Stimulated activated CD8-positive, alpha-beta memory T cell treated with anti-CD3 and anti-CD28 coated beads, Interleukin-7, amount 100 ng/mL, for 4 hours (primary cell): ENCODE measurements around the gene RIMBP2.

Source experiments
- DNase-seq, 2 donors: peaks; one replicate each; pipeline ENCODE4 v3.0.0-alpha.2; 2020; ENCODE audit warnings: low read depth in 2 of 2

RIMBP2 gene

GRCh38 chr12:130485291-130486145 lies 230.6 kb downstream of the RIMBP2 start:
- no peak for DNase-seq

- no peak for DNase-seq
Observed at GRCh38 chr12:130484221-130484620, 231.9 kb downstream of the RIMBP2 start.

GRCh38 chr12:130483616-130484180 lies 232.4 kb downstream of the RIMBP2 start:
- no peak for DNase-seq

- no peak for DNase-seq
Observed at GRCh38 chr12:130482448-130482847, 233.7 kb downstream of the RIMBP2 start.

GRCh38 chr12:130481392-130481879 lies 234.7 kb downstream of the RIMBP2 start:
- no peak for DNase-seq

GRCh38 chr12:130480887-130481286 lies 235.2 kb downstream of the RIMBP2 start:
- no peak for DNase-seq

GRCh38 chr12:130480231-130480630 lies 235.9 kb downstream of the RIMBP2 start:
- DNase-seq: no peak

GRCh38 chr12:130479401-130480125 lies 236.5 kb downstream of the RIMBP2 start:
- no peak for DNase-seq

GRCh38 chr12:130478786-130479185 lies 237.3 kb downstream of the RIMBP2 start:
- no peak for DNase-seq

GRCh38 chr12:130477701-130478100 lies 238.4 kb downstream of the RIMBP2 start:
- no peak for DNase-seq

- no peak for DNase-seq
Observed at GRCh38 chr12:130477266-130477665, 238.8 kb downstream of the RIMBP2 start.

GRCh38 chr12:130476451-130477135 lies 239.5 kb downstream of the RIMBP2 start:
- no peak for DNase-seq

- DNase-seq: no peak
Observed at GRCh38 chr12:130474599-130475269, 241.4 kb downstream of the RIMBP2 start.

GRCh38 chr12:130473266-130473665 lies 242.8 kb downstream of the RIMBP2 start:
- no peak for DNase-seq

GRCh38 chr12:130470969-130471368 lies 245.1 kb downstream of the RIMBP2 start:
- no peak for DNase-seq

- no peak for DNase-seq
Observed at GRCh38 chr12:130469552-130469951, 246.5 kb downstream of the RIMBP2 start.

- no peak for DNase-seq
Observed at GRCh38 chr12:130468700-130469245, 247.3 kb downstream of the RIMBP2 start.

GRCh38 chr12:130468186-130468585 lies 247.9 kb downstream of the RIMBP2 start:
- no peak for DNase-seq

GRCh38 chr12:130465626-130466025 lies 250.5 kb downstream of the RIMBP2 start:
- no peak for DNase-seq

- no peak for DNase-seq
Observed at GRCh38 chr12:130465046-130465445, 251.1 kb downstream of the RIMBP2 start.
